OCI-LY7 (cell line): ENCODE measurements around the gene WDR37.

Experiments
- EZH2phosphoT487 ChIP-seq: fragments of 200-600 bp; sonication (generic); IDR thresholded peaks from 2 replicates; pipeline ENCODE4 v1.6.1; 2018; ENCODE audit warnings: low read depth, borderline replicate concordance, mild to moderate bottlenecking, mixed run types, antibody characterized with exemption, low read length, moderate library complexity, mixed read lengths
- TF ChIP-seq, protein P1 (sequence below): fragments of 200-600 bp; sonication (generic); conservative IDR thresholded peaks from 2 replicates; pipeline ENCODE4 v1.5.1; 2014; ENCODE audit warnings: mild to moderate bottlenecking, antibody characterized with exemption, low read length, moderate library complexity, mixed read lengths

DNA sequence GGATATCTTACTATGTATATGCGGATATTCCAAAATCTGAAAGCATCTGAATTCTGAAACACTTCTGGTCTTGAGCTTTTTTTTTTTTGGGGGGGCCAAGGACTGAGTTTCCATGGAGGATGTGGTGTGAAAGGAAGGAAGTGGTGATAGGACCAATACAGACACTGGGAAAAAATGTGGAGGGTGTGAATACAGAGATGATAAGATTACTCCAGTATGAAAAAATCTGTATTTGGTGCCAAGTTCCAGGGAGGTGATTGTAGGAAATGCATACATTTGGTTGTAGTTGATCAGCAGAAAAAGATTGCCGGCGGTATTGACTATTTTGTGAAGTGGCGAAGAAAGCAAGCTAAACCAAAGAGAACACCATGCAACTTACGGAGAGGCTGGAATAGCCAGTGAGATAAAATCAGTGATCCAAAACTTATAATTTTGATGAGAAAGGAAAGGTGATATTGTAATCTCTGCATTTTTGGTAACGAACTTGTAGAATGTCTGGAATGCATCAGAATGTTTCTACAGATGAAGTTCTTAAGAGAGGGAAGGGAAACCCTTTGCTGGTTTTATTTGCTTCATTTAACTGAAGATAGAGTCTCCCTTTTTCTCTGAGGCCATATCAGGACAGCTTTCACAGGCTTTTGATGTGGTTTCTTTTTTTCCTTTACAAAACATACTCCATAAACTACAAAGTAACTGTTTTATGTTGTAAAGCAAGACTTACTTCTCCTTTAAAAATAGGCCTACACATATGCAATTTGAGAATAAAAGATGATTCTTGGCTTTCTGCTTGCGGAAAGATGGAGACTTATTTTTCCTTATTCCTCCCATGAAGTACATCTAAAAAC is 6.0 kb downstream of the WDR37 start:
- TF ChIP-seq, protein P1, sequence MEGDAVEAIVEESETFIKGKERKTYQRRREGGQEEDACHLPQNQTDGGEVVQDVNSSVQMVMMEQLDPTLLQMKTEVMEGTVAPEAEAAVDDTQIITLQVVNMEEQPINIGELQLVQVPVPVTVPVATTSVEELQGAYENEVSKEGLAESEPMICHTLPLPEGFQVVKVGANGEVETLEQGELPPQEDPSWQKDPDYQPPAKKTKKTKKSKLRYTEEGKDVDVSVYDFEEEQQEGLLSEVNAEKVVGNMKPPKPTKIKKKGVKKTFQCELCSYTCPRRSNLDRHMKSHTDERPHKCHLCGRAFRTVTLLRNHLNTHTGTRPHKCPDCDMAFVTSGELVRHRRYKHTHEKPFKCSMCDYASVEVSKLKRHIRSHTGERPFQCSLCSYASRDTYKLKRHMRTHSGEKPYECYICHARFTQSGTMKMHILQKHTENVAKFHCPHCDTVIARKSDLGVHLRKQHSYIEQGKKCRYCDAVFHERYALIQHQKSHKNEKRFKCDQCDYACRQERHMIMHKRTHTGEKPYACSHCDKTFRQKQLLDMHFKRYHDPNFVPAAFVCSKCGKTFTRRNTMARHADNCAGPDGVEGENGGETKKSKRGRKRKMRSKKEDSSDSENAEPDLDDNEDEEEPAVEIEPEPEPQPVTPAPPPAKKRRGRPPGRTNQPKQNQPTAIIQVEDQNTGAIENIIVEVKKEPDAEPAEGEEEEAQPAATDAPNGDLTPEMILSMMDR = no peak
- TF ChIP-seq EZH2phosphoT487 = no peak
